Measurements from ENCODE around the gene EIF3F.

GRCh38 chr11:8009856-8010255 is 22.7 kb downstream of the EIF3F start:
- TF ChIP-seq, protein P1, sequence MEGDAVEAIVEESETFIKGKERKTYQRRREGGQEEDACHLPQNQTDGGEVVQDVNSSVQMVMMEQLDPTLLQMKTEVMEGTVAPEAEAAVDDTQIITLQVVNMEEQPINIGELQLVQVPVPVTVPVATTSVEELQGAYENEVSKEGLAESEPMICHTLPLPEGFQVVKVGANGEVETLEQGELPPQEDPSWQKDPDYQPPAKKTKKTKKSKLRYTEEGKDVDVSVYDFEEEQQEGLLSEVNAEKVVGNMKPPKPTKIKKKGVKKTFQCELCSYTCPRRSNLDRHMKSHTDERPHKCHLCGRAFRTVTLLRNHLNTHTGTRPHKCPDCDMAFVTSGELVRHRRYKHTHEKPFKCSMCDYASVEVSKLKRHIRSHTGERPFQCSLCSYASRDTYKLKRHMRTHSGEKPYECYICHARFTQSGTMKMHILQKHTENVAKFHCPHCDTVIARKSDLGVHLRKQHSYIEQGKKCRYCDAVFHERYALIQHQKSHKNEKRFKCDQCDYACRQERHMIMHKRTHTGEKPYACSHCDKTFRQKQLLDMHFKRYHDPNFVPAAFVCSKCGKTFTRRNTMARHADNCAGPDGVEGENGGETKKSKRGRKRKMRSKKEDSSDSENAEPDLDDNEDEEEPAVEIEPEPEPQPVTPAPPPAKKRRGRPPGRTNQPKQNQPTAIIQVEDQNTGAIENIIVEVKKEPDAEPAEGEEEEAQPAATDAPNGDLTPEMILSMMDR (IDR thresholded peaks at IDR 0.05): no peak
- no peak for TF ChIP-seq POLR2A (IDR thresholded peaks at IDR 0.05)
